GM19397 (cell line): ENCODE data around the gene AGPAT3.
A peak's percentile ranks its signal among the peaks of the same experiment; 100 is the strongest.
"Not testable (repeated sequence)": the region's sequence is repeated elsewhere in the genome, so short reads cannot be mapped to it uniquely, and the experiment has no call there.

ENCODE experiments used
- ATAC-seq: cut with Tn5 transposase; IDR thresholded peaks from one replicate; pipeline ENCODE4 v1.9.1; 2021; ENCODE audit warnings: mild to moderate bottlenecking, moderate library complexity; ENCODE audit not compliant: unreplicated experiment

The AGPAT3 gene

GRCh38 chr21:43864962-43865539 is at the start of gene AGPAT3:
Gene AGPAT3 (plus strand): TSS chr21:43865223. CDS start chr21:43959682, 94,459 bp downstream.
- peak; percentile 46 for ATAC-seq

GRCh38 chr21:43815991-43816390 is 49.0 kb upstream of the AGPAT3 start:
- no peak for ATAC-seq

- no peak for ATAC-seq
Observed at GRCh38 chr21:43816611-43817071, 48.4 kb upstream of the AGPAT3 start.

GRCh38 chr21:43817157-43818086 is 47.6 kb upstream of the AGPAT3 start:
- no peak for ATAC-seq

GRCh38 chr21:43818685-43819084 is 46.3 kb upstream of the AGPAT3 start:
- no peak for ATAC-seq

GRCh38 chr21:43819511-43820405 is 45.3 kb upstream of the AGPAT3 start:
- no peak for ATAC-seq

GRCh38 chr21:43820466-43820865 is 44.6 kb upstream of the AGPAT3 start:
- no peak for ATAC-seq

- not testable (repeated sequence) for ATAC-seq
Observed at GRCh38 chr21:43822166-43822565, 42.9 kb upstream of the AGPAT3 start.

GRCh38 chr21:43822741-43823140 is 42.3 kb upstream of the AGPAT3 start:
- ATAC-seq, result not testable (repeated sequence)

- no peak for ATAC-seq
Observed at GRCh38 chr21:43824333-43825241, 40.4 kb upstream of the AGPAT3 start.

GRCh38 chr21:43825242-43825935 is 39.6 kb upstream of the AGPAT3 start:
- ATAC-seq, result no peak

GRCh38 chr21:43825936-43826622 is 38.9 kb upstream of the AGPAT3 start:
- no peak for ATAC-seq

GRCh38 chr21:43826623-43826974 is 38.4 kb upstream of the AGPAT3 start:
- no peak for ATAC-seq

- no peak for ATAC-seq
Observed at GRCh38 chr21:43827015-43827611, 37.9 kb upstream of the AGPAT3 start.

- no peak for ATAC-seq
Observed at GRCh38 chr21:43829161-43829560, 35.9 kb upstream of the AGPAT3 start.

GRCh38 chr21:43829575-43830119 is 35.4 kb upstream of the AGPAT3 start:
- no peak for ATAC-seq

- no peak for ATAC-seq
Observed at GRCh38 chr21:43832158-43832550, 32.9 kb upstream of the AGPAT3 start.

GRCh38 chr21:43832648-43833047 is 32.4 kb upstream of the AGPAT3 start:
- no peak for ATAC-seq
